ENCODE data around the gene TRIM34. TPM values are rescaled to one million over a fixed set of nuclear protein-coding genes. Genes with fewer than 3 reads are reported as not detected.
"Not testable (repeated sequence)": the region's sequence is repeated elsewhere in the genome, so short reads cannot be mapped to it uniquely, and the experiment has no call there.

TRIM34 gene, protein sequence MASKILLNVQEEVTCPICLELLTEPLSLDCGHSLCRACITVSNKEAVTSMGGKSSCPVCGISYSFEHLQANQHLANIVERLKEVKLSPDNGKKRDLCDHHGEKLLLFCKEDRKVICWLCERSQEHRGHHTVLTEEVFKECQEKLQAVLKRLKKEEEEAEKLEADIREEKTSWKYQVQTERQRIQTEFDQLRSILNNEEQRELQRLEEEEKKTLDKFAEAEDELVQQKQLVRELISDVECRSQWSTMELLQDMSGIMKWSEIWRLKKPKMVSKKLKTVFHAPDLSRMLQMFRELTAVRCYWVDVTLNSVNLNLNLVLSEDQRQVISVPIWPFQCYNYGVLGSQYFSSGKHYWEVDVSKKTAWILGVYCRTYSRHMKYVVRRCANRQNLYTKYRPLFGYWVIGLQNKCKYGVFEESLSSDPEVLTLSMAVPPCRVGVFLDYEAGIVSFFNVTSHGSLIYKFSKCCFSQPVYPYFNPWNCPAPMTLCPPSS
- 8.1 TPM for total RNA-seq

DNA sequence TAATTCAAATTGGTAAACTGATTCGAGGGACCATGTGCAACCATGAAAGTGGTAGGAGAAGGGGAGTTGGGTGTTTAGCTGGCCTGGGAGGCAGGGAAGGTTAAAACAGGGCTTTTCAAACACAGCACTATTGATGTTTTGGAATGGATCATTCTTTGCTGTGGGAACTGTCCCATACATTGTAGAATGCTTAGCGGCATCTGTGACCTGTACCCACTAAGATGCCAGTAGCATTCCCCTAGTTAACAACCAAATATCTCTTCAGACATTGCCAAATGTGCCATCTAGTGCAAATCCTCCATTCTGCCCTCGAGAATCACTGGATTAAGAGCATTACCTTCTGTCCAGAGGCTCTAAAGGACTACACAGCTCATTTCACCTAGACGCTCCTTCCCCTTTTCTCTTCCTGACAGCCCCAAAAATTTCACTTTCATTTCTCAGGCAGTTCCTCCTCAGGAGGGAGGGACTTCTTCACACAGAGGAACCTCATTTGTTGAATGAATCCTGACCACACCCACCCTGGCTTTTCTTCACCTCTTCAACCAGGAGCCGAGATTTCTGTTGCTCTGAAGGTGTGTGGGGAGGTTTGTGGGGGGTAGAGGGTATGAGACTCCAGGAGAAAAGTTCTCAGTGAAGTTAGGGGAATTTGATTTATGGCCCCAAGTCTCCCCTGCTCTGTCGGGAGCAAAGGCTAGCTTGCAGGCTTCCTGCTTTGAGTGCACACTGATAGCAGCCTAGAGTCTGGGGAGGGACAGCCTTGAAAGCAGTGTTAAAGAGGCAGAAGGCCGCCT, at the start of gene TRIM34:
Gene TRIM34 (plus strand): TSS at position 513 of the 791 bp plus-strand sequence. CDS start 7,331 bp downstream, outside the sequence.
- peak; percentile 65 for DNase-seq

DNA sequence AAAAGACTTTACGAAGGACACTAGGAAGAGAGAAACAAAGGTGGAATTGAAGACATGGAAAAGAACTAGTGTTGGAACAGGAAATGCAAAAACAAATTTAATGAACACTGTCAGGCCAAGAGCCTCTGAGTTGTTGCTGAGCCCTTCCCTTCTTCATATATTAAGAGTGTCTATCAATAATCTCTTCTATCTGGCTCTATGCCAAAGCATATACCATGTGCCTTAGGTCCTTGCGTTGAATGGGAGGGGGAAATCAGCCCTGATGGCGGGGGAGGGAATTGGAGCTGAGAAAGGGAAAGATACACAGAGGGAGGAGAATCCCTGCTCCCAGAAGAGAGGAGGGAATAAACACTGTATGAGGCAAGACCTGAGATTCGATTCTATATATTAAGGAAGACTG, 49.6 kb upstream of the TRIM34 start:
- no peak for DNase-seq

DNA sequence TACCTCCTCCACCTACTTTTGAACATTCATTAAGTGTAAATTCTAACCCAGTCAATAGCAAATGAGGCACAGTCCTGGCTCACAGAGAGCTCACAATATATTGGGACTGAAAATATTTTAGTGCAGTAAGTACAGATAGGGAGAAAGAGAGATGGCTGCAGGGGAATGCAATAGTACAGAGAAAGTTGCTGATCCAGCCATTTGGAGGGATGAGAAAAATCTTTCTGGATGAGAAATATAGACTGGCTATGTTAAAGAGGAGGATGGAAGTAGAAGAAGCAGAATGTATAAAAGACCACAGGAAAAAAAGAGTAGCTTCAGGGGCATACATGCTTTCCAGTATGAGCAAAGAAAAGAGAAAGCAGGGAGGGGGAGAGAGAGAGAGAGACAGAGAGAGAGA, 47.7 kb upstream of the TRIM34 start:
- DNase-seq, result no peak

DNA sequence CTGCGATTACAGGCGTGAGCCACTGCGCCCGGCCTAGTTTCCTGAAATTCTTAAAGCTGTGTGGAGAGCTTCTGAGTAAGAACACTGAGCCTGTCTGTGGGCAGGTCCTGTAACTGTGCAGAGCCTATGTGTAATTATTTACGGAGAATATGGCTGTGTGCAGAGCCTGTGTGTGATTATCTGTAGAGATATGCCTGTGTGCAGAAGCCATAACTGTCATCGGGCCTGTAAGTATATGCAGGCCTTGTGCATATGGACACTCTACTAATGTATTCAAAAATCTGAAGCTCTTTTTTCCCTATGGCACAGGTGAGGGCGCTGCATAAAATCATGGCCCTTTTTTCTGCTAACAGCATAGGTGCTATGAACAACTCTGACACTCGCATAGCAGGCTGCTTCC, 44.2 kb upstream of the TRIM34 start, which contains the start of gene OR52B6:
Gene OR52B6 (plus strand): TSS at position 301 of the 400 bp plus-strand sequence. CDS start 0 bp downstream, at position 301.
- no peak for DNase-seq

DNA sequence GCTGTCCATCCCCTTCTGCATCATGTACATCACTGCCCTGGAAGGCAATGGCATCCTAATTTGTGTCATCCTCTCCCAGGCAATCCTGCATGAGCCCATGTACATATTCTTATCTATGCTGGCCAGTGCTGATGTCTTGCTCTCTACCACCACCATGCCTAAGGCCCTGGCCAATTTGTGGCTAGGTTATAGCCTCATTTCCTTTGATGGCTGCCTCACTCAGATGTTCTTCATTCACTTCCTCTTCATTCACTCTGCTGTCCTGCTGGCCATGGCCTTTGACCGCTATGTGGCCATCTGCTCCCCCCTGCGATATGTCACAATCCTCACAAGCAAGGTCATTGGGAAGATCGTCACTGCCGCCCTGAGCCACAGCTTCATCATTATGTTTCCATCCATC, 43.8 kb upstream of the TRIM34 start:
- DNase-seq, result no peak

DNA sequence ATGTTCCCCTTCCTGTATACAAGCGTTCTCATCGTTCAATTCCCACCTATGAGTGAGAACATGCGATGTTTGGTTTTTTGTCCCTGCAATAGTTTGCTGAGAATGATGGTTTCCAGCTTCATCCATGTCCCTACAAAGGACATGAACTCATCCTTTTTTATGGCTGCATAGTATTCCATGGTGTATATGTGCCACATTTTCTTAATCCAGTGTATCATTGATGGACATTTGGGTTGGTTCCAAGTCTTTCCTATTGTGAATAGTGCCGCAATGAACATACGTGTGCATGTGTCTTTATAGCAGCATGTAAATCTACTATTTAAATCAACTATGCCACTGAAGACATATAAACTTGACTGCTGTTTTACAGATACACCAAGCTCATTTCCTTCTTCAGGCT, 40.3 kb upstream of the TRIM34 start:
- DNase-seq, result not testable (repeated sequence)

DNA sequence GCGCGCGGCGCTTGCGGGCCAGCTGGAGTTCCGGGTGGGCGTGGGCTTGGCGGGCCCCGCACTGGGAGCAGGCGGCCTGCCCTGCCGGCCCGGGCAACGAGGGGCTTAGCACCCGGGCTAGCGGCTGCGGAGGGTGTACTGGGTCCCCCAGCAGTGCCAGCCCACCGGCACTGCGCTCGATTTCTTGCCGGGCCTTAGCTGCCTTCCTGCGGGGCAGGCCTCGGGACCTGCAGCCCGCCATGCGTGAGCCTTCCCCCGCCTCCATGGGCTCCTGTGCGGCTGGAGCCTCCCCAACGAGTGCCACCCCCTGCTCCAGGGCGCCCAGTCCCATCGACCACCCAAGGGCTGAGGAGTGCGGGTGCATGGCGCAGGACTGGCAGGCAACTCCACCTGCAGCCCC, 34.9 kb upstream of the TRIM34 start:
- DNase-seq, result not testable (repeated sequence)

DNA sequence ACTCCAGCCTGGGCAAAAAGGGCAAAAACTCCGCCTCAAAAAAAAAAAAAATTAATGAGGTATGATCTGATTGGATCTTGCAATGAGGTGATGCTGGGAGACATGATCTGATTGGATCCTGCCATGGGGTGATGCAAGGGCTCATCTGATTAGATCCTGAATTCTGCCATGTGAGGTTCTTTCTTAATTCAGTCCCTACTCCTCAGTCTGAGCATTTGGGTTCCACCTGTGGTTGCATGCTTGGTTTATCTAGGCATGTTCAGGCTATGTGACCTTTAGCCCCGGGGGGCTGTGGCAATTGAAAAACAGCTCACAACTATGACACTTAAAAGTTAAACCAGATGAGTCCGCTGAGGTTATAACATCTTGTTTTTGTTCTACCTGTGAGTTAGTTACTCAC, 33.2 kb upstream of the TRIM34 start:
- DNase-seq, result no peak

DNA sequence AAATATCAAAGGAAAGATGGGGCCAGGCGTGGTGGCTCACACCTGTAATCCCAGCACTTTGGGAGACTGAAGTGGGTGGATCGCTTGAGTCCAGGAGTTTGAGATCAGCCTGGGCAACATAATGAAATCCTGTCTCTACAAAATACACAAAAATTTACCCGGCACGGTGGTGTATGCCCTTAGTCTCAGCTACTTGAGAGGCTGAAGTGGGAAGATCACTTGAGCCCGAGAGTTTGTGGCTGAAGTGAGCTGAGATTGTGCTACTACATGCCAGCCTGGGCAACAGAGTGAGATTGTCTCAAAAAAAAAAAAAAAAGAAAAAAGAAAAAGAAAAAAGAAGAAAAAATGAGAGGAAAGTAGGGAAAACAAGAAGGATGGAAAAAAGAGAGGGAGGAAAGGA, 32.2 kb upstream of the TRIM34 start:
- DNase-seq, result no peak

DNA sequence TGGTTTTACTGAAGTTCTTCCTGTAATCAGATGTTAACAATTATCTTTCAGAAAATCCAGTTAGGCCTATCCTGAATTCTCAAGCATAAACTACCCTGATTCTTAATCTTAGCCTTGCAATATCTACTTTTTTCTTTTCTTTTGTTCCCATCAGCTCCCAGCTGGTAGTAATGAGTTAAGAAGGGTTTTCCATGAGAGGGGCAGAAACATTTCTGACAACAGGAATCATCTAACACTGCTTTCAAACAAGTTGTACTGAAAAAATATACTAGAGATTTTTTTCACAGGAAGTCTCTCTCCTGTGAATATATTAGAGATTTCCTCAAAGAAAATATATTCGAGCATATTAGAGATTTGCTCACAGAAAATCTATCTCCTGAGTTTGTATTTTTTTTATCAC, 31.7 kb upstream of the TRIM34 start:
- no peak for DNase-seq

DNA sequence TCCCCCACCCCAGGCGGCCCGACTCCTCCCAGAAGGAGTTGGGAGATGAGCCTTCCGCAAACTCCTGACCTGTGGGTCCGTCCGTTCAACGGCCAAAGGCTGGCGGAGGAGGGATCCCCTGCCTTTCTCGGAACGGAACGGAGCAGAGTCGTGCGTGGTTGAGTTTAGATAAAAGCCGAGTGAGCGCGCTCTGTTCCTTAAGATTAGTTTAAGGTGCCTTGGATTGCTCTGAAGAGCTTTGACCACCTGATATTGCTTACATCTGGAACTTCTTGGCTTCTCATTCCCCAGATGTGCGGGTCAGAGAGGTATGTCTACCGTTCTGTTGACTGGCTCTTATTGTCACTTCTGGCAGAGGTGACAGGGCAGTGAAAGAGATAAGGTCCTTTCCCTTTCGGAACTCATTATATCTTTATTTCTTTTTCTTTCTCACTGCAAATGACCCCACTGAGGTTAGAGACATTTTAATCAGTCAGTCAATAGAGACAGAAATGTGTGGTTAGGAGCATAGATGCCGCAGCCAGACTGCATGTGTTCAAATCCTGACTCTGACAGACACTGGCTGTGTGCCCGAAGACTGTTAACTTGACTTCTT, 28.1 kb upstream of the TRIM34 start, which contains the start of gene TRIM6:
Gene TRIM6 (plus strand): TSS at position 31 of the 595 bp plus-strand sequence. CDS start 261 bp downstream, at position 292.
- peak; percentile 43 for DNase-seq

DNA sequence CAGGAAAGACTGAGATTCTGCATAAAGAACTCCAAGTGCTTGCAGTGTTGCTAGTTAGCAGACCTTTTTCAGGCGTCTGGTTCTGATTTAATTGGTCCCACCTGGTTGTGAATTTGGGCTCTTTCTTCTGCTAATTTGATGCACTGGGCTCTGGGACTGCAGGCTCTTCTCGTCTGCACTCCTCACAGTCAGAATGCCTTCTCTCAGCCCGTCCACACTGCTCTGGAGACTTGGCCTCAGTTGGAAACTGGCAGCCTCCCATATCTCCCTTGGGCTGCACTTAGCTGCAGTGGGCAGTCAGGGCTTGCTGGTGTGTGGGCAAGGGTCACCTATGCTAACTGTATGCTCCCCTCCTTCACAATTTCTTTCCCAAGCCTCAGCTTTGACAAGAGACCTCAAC, 26.8 kb upstream of the TRIM34 start:
- DNase-seq, result peak; percentile 20

DNA sequence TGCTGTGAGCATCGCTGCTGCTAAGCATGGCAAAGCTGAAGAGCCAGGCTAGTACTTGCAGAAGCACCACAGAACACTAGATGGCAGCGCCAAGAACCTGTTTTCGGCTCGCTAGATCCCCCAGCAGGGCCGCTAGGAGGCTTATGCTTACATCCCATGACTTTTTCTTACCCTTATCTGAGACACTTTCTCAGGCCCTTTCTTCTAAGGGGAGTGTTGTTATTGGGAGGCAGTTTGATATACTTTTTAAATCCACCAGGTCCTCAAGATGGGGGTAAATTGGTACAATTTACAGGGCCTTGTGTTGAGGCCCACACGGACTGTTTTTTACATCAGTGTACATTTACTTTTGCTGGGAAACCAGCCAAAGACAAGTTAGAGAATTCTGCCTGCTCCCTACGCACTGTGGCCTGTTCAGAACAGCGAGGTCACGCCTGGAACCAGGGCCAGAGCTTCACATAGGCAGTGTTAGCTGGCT, 24.4 kb upstream of the TRIM34 start:
- peak; percentile 71 for DNase-seq

DNA sequence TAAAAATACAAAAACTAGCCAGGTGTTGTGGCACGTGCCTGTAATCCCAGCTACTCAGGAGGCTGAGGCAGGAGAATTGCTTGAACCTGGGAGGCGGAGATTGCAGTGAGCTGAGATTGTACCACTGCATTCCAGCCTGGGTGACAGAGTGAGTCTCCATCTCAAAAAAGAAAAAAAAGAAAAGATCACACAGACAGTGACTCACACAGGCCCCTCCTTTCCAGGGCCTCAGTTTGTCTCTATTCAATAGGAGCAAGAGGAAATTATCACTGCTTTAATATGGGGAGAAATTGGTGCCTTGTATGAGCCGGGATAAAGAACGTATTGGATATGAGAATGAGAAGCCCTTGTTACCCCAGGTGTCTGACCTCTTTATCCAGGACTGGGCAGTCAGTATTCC, 22.0 kb upstream of the TRIM34 start:
- DNase-seq, result not testable (repeated sequence)

DNA sequence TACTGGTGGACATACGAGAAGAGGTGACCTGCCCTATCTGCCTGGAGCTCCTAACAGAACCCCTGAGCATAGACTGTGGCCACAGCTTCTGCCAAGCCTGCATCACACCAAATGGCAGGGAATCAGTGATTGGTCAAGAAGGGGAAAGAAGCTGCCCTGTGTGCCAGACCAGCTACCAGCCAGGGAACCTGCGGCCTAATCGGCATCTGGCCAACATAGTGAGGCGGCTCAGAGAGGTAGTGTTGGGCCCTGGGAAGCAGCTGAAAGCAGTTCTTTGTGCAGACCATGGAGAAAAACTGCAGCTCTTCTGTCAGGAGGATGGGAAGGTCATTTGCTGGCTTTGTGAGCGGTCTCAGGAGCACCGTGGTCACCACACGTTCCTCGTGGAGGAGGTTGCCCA, 21.5 kb upstream of the TRIM34 start:
- DNase-seq, result peak; percentile 19

DNA sequence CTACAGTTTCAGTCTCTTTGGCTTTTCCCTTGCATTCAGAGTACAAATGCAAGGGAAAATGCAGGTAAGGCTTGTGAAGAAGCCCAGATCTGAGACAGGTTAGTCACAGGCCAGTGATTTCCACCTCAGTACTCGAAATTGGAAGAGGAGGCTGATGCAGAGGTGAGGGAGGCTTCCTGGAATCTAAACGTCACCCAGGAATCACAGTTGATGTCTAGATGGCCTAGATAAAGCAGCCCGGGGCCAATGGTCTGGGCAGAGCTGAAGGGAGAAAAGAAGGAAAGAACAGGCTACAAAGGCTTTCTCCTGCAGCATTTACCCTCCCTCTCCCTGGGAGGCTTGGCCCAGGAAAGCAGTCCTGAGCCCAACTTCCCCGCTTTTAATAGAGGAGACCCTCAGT, 19.9 kb upstream of the TRIM34 start:
- DNase-seq, result no peak

DNA sequence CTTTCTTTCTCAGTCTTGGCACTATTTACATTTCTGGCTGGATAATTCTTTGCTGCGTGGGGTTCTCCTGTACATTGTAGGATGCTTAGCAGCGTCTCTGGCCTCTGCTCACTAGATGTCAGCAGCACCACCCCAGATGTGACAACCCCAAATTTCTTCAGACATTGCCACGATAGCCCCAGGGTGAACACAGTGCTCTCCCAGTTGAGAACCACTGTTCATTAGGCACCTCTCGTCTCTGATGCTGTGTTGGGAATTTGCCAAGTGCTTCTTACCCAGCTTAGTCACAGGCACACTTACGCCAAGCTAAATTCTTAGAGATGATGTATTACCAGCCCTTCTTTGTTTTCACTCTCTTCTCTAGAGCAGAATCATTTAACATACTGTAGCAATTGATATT, 19.0 kb upstream of the TRIM34 start:
- no peak for DNase-seq

DNA sequence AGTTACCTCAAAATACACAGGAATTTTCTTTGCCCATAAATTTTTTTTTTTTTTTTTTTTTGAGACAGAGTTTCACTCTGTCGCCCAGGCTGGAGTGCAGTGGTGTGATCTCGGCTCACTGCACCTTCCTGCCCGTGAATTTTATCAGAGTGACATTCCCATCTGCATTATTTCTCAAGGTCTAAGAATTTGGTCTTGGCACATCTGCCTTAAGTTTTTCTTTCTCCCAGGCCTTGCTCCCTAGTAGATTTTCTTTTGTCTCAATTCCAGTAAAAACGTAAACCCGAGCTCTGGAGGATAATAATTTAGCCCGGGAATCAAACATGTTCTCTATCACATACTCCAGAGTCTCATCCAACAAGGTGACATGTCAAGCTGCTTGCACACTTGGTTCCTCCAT, 16.0 kb upstream of the TRIM34 start:
- no peak for DNase-seq

DNA sequence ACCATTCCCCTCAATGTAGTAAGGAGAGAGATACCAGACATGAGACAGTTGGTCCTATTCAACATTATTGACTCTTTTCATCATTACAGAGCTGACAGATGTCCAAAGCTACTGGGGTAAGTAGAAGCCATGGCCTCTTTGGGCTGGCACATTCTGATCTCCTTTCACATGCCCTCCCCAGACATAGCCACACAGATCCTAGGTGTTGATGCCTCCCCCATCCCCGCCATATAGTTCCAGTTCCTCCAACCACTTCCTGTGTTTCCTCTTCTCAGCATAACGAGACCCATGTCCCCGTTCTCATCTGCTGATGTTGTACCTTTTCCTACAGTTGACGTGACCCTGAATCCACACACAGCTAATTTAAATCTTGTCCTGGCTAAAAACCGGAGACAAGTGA, 14.4 kb upstream of the TRIM34 start:
- DNase-seq, result no peak

DNA sequence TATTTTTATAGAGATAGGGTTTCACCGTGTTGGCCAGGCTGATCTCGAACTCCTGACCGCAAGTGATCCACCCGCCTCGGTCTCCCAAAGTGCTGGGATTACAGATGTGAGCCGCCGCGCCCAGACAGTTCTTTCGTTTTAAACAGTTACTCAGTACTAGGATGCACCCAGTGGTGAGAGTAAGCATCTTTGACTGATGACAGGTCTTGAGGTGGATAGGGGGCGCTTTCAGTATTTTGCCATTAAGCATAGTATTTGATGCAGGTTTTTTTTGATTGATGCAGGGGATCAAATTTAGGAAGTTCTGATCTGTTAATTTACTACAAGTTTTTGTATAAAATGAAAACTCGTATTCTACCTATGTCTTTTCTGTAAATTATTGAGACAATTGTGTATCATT, 13.2 kb upstream of the TRIM34 start:
- DNase-seq, result no peak

DNA sequence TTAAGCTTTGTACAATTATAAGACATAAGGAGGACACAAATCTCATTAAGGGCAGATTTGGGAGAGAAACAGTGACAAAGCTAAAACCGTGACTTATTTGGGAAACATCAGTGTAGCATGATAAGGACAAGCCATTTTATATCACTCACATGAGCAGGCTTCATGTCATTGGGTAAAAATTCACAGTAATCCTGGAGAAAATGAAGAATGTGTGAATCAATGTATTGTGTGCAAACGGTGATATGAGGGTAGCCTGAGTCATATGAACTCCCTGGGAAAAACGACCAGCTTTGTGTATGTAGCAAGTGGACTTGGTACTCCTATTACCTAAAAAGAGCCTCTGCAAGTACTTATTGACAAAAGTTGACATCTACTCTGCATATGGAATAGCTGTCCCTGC, 6.0 kb upstream of the TRIM34 start:
- no peak for DNase-seq

DNA sequence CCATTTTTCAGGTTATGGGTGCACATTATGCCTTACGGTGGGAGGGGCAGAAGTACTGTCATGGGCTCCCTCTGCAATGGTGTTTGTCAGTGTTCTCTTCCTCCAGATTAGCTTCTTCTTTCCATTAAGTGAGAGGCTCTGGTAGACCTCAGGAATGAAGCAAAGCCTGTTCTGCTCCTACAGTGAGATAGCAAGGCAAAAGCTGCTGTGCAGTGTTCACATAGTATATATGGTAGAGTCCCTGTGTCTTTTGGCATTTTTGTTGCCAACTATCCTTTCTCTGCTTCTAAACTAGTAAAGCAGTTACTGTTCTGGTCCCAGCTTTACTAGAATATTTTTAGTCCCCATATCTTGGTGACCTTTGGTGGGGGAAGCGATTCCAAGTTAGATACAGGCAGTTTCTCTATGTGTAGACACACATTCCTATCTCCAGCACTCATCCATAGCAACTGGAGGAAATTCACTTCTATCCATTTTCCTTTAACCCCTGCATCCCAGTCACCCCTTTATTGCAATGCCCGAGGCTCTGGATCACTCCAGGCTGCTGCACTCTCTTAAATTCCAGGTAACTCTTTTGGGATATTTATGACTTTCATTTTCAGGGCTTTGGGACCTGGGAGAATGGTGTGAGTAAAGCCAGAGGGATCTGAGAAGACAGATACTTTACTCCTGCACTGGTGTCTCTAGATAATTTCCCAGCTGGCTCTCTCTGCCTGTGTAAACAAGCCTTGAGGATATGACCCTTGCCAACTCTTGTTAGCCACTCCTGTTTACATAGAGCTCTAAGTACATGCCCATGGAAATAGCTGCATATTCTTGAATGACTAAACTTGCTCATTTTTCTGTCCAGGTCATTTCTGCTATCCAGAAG, 3.9 kb upstream of the TRIM34 start:
- DNase-seq, result no peak

All from tongue (tissue), 2 donors.